ENCODE results near the gene CXCR4.
"Not testable (repeated sequence)": the region's sequence is repeated elsewhere in the genome, so short reads cannot be mapped to it uniquely, and the experiment has no call there.

CXCR4 gene

GRCh38 chr2:136075476-136075875 is 42.5 kb downstream of the CXCR4 start:
- DNase-seq (ENCODE audit: low spot score) = no peak

DNA sequence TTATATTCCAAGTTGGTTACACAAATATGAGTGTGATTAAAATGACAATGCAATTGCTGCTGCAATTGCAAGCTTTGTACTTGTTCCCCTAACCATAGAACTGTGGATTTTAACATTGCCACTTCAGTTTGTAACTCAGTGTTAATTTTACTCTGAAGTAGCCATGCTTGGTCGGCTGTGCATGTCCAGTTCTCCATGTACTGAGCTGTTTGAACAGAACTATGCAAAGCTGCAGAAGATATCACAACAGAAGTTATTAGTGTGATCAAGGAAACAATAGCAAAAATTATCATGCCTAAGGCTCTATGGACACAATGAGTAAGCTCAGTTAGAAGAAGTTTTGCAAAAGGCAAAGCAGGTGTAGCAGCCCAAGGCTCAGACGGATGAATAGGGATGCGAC is 45.3 kb downstream of the CXCR4 start:
- no peak for DNase-seq (ENCODE audit: low spot score)

GRCh38 chr2:136071887-136072286 is 46.1 kb downstream of the CXCR4 start:
- DNase-seq (ENCODE audit: low spot score) = not testable (repeated sequence)

DNA sequence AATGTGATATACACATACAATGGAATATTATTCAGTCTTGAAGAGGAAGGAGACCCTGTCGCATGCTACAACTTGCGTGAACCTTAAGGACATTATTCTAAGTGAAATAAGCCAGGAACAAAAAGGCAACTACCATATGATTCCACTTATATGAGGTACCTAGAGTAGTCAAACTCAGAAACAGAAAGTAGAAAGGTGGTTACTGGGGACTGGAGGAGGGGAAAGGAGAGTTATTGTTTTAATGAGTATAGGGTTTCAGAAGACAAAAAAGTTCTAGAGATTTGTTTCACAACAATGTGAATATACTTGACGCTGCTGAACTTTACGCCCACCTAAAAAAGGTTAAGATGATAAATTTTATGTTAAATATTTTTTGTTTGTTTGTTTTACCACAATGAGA is 47.0 kb downstream of the CXCR4 start:
- DNase-seq (ENCODE audit: low spot score) = no peak

DNA sequence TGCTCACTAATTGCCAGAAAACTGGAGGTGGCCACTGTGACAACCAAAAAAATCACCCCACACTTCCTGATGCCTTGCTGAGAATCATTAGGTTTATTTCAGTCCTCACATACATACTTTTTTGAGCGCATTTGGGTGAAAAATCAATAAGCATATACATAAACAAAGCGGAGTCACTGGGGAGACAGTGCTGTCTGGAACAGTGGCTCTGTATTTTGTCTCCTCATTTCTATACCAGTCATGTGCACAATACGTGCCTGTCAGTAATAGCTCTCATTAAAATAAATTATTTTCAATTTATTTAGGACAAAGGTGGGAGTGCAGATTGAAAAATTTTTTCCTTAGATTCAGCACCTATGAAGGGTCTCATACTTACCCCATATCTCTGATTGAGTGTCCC is 48.2 kb downstream of the CXCR4 start:
- DNase-seq (ENCODE audit: low spot score) = no peak

GRCh38 chr2:136068581-136069227 is 49.2 kb downstream of the CXCR4 start:
- DNase-seq (ENCODE audit: low spot score) = no peak

- no peak for DNase-seq (ENCODE audit: low spot score)
Observed at GRCh38 chr2:136067897-136068580, 49.9 kb downstream of the CXCR4 start.

DNA sequence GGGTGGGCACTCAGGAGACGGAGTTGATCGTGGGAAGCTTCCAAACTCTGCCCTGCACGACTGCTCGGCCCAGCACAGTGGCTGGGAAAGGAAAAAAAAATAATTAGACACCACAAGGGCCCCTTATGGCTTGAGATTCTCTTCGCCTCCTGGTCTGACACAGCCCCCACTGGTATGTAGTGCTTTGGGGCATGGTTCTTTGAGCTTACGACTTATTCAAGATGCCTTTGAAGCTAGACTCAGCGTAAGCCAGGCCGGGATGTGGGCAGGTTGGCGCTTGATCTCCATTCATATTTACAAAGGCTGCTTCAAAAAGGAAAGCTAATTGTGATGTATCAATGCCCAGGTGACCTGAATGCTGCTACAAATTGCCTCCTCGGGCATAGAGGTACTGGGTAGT is 50.5 kb downstream of the CXCR4 start:
- DNase-seq (ENCODE audit: low spot score) = no peak

DNA sequence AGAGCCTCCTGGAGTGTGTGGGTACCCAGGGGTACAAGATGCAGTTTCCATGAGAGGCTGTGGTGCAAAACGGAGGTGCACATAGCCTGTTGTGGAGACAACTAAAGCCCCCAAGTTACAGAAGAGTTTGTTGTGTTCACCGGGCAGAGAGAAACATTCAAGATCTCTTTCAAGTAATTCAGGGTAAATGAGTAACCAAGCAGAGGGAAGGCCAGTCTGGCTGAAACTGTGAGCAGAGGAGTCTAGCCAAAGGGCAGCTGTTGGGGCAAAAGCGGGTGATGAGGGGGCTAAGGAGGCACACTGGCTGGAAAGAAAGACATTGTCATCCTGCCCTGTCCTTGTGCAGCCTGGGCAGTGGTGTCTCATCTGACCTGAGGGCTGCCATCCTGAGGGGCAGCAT is 52.0 kb downstream of the CXCR4 start:
- DNase-seq (ENCODE audit: low spot score) = no peak

- DNase-seq (ENCODE audit: low spot score) = no peak
Observed at GRCh38 chr2:136065384-136065783, 52.6 kb downstream of the CXCR4 start.
